ENCODE measurements around the gene GTPBP10. TPM values are rescaled to one million over a fixed set of nuclear protein-coding genes. Genes with fewer than 3 reads are reported as not detected.
A peak's percentile ranks its signal among the peaks of the same experiment; 100 is the strongest.
"Not testable (repeated sequence)": the region's sequence is repeated elsewhere in the genome, so short reads cannot be mapped to it uniquely, and the experiment has no call there.

The GTPBP10 gene
- total RNA-seq, 1 donor from 2014 or later = 20.8 TPM

GRCh38 chr7:90322837-90323236 lies 23.7 kb upstream of the GTPBP10 start:
- H3K4me1 Mint-ChIP-seq = peaks cover 5% of the 10 kb centered on the region
- H3K36me3 Mint-ChIP-seq = no peaks in the 10 kb centered on the region
- TF ChIP-seq CTCF (IDR thresholded peaks at IDR 0.05; ENCODE audit: unreplicated experiment) = no peak
- H3K4me3 Mint-ChIP-seq = no peak overlapping the region
- no peaks in the 10 kb centered on the region for H3K9me3 Mint-ChIP-seq
- H3K27ac Mint-ChIP-seq = no peak overlapping the region
- H3K27me3 Mint-ChIP-seq (ENCODE audit: low read depth) = peaks cover 75% of the 10 kb centered on the region
- no peak for DNase-seq (ENCODE audit: low spot score in 2 of 2, unreplicated experiment in 2 of 2)

- Mint-ChIP-seq H3K27ac (no peak overlapping the region), H3K4me3 (no peak overlapping the region), H3K4me1 (peaks cover 1% of the 10 kb centered on the region), H3K9me3 (no peaks in the 10 kb centered on the region), H3K27me3 (ENCODE audit: low read depth) (peaks cover 45% of the 10 kb centered on the region), H3K36me3 (no peaks in the 10 kb centered on the region)
- TF ChIP-seq CTCF (IDR thresholded peaks at IDR 0.05; ENCODE audit: unreplicated experiment) = no peak
- DNase-seq (ENCODE audit: low spot score in 2 of 2, unreplicated experiment in 2 of 2) = no peak
Observed at GRCh38 chr7:90326500-90326899, 20.0 kb upstream of the GTPBP10 start.

- H3K36me3 Mint-ChIP-seq = no peaks in the 10 kb centered on the region
- H3K27ac Mint-ChIP-seq = no peak overlapping the region
- no peak for TF ChIP-seq CTCF (IDR thresholded peaks at IDR 0.05; ENCODE audit: unreplicated experiment)
- H3K9me3 Mint-ChIP-seq = no peaks in the 10 kb centered on the region
- H3K4me1 Mint-ChIP-seq = no peaks in the 10 kb centered on the region
- H3K4me3 Mint-ChIP-seq = no peak overlapping the region
- no peak for DNase-seq (ENCODE audit: low spot score in 2 of 2, unreplicated experiment in 2 of 2)
- peaks cover 24% of the 10 kb centered on the region for H3K27me3 Mint-ChIP-seq (ENCODE audit: low read depth)
Observed at GRCh38 chr7:90334193-90334843, 12.2 kb upstream of the GTPBP10 start.

GRCh38 chr7:90334926-90335325 lies 11.6 kb upstream of the GTPBP10 start:
- not testable (repeated sequence) for H3K27ac Mint-ChIP-seq; H3K36me3 Mint-ChIP-seq; H3K4me3 Mint-ChIP-seq; DNase-seq (ENCODE audit: low spot score in 2 of 2, unreplicated experiment in 2 of 2); H3K4me1 Mint-ChIP-seq; H3K9me3 Mint-ChIP-seq
- peaks cover 24% of the 10 kb centered on the region for H3K27me3 Mint-ChIP-seq (ENCODE audit: low read depth)

GRCh38 chr7:90337106-90337505 lies 9.4 kb upstream of the GTPBP10 start:
- no peak for TF ChIP-seq CTCF (IDR thresholded peaks at IDR 0.05; ENCODE audit: unreplicated experiment)
- Mint-ChIP-seq H3K27me3 (ENCODE audit: low read depth) (peaks cover 18% of the 10 kb centered on the region), H3K4me3 (no peak overlapping the region), H3K27ac (no peak overlapping the region), H3K36me3 (no peaks in the 10 kb centered on the region), H3K4me1 (no peaks in the 10 kb centered on the region), H3K9me3 (no peaks in the 10 kb centered on the region)
- no peak for DNase-seq (ENCODE audit: low spot score in 2 of 2, unreplicated experiment in 2 of 2)

GRCh38 chr7:90345016-90345415 lies 1.5 kb upstream of the GTPBP10 start:
- H3K4me1 Mint-ChIP-seq = peaks cover 15% of the 10 kb centered on the region
- no peak for DNase-seq (ENCODE audit: low spot score in 2 of 2, unreplicated experiment in 2 of 2)
- peaks cover 2% of the 10 kb centered on the region for H3K27me3 Mint-ChIP-seq (ENCODE audit: low read depth)
- H3K27ac Mint-ChIP-seq = peak overlapping the region; percentile 98
- no peak for TF ChIP-seq CTCF (IDR thresholded peaks at IDR 0.05; ENCODE audit: unreplicated experiment)
- H3K36me3 Mint-ChIP-seq = no peaks in the 10 kb centered on the region
- H3K4me3 Mint-ChIP-seq = peak overlapping the region; percentile 96
- no peaks in the 10 kb centered on the region for H3K9me3 Mint-ChIP-seq

All from mesothelial cell of epicardium (in vitro differentiated cells).